Activated CD4-positive, alpha-beta T cell treated with anti-CD3 and anti-CD28 coated beads for 36 hours (primary cell): ENCODE results near the gene SYPL1. TPM values are rescaled to one million over a fixed set of nuclear protein-coding genes. Genes with fewer than 3 reads are reported as not detected.

ENCODE experiments used
- ATAC-seq: fragments of 200-7000 bp; cut with Tn5 transposase; one replicate; pipeline ENCODE4 v1.10.0; 2021; ENCODE audit warnings: mild to moderate bottlenecking, moderate library complexity
- CTCF ChIA-PET: fragments of 350-600 bp; sonication (Branson Sonifier 250); formaldehyde crosslinking; loops from one replicate; lab custom pipeline; 2021; ENCODE audit warnings: antibody characterized with exemption; lab: Charles Lee
- POLR2A ChIA-PET: fragments of 350-600 bp; sonication (Branson Sonifier 250); formaldehyde crosslinking; loops from one replicate; lab custom pipeline; 2021; ENCODE audit warnings: antibody characterized with exemption, inconsistent platforms; lab: Charles Lee
- DNase-seq: peaks from one replicate; pipeline ENCODE4 v3.0.0-alpha.2; 2020
- H3K27ac Mint-ChIP-seq: one replicate; pipeline ENCODE4 v1.8.0; 2021; ENCODE audit warnings: mixed read lengths
- H3K27me3 Mint-ChIP-seq: one replicate; pipeline ENCODE4 v1.8.0; 2021; ENCODE audit warnings: mixed read lengths
- H3K36me3 Mint-ChIP-seq: one replicate; pipeline ENCODE4 v1.8.0; 2021; ENCODE audit warnings: low read depth, mixed read lengths
- H3K4me1 Mint-ChIP-seq: one replicate; pipeline ENCODE4 v1.8.0; 2021; ENCODE audit warnings: mixed read lengths
- H3K4me3 Mint-ChIP-seq: one replicate; pipeline ENCODE4 v1.8.0; 2021; ENCODE audit warnings: mild to moderate bottlenecking, moderate library complexity, mixed read lengths
- H3K9me3 Mint-ChIP-seq: one replicate; pipeline ENCODE4 v1.8.0; 2021; ENCODE audit warnings: low read depth, mixed read lengths
- intact Hi-C, 2 experiments: fragments of 100-400 bp; cut with DNase I in 1 of 2; cut with micrococcal nuclease in 1 of 2; formaldehyde crosslinking; loops; one replicate each; pipeline versions ENCODE4 v1.14.2 to v1.15.1; 2022 to 2024; cut with DNase I, micrococcal nuclease
- total RNA-seq, 2 experiments: library from RNA; stranded (reverse); gene quantifications; one replicate each; pipeline ENCODE4 v1.2.3, GENCODE V29; 2021

SYPL1 gene
- total RNA-seq, 2 experiments from 2014 or later: 23.7 to 28.8 TPM

DNA sequence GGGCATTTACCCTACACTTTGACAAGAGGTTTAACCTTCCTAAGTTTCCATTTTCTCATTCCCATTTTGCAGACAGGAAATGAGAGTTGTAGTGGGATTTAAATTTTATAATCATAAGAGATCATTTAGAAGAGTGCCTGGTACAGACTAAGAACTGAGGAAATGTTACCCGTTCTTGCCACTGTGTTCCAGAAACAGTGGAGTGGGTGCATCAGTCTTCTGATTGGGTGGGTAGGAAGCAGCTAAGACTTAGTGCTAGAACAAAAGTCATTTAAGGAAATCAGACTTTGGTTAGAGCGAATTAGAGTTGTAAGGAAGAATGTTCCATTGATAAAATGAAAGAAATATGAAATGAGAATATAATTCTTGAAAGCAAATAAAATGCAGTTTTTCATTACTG, 8.4 kb upstream of the SYPL1 start:
- Mint-ChIP-seq H3K27me3 (peaks cover 2% of the 10 kb centered on the region), H3K4me1 (peaks cover 17% of the 10 kb centered on the region), H3K9me3 (no peaks in the 10 kb centered on the region), H3K4me3 (no peak overlapping the region), H3K27ac (peak overlapping the region; percentile 2), H3K36me3 (no peaks in the 10 kb centered on the region)
- intact Hi-C loops: no loop called here
- ChIA-PET CTCF (interaction anchor here (1.2 to 2.0 kb wide), 3 partner anchors 8 to 33 kb away, joined by 4 to 7 read pairs (median 6); partner anchors contain the start of gene SYPL1), POLR2A (no interaction called here)
- DNase-seq (no peak), ATAC-seq (no peak)

DNA sequence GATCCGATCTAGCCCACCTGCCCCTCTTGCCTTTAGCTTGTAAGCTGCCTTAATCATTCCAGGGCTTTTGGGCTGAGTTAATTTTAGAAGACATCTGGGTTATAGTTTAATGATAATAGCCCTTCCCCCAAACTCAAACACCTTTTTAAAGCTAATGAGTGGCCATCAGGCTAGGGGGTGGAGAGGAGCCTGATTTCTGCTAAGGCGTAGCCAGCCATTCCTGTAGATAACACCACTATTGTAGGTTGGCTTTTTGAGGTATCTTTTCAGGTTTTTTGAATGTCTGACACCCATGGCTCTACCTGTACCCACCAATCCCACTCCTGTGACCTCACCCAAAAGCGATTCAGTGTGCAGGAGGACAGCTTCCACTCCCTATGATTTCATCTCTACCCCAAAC, 7.6 kb upstream of the SYPL1 start:
- Mint-ChIP-seq H3K27ac (no peak overlapping the region), H3K9me3 (no peaks in the 10 kb centered on the region), H3K4me1 (peaks cover 22% of the 10 kb centered on the region), H3K4me3 (no peak overlapping the region), H3K27me3 (peaks cover 2% of the 10 kb centered on the region), H3K36me3 (no peaks in the 10 kb centered on the region)
- ChIA-PET POLR2A (no interaction called here), CTCF (interaction anchor here (0.6 kb wide), 1 partner anchor 677 kb away, joined by 3 read pairs; no protein-coding TSS in a partner anchor)
- ATAC-seq (no peak), DNase-seq (no peak)
- intact Hi-C loops: loop anchor here (10.0 kb wide), 3 partner anchors 165 to 1625 kb away; partner anchors contain the start of genes CBLL1 (in 1 of the 2) and NAMPT (in 1 of the 2)

- intact Hi-C loops: loop anchor here (10.0 kb wide), 3 partner anchors 167 to 1627 kb away; partner anchors contain the start of genes CBLL1 (in 1 of the 2) and NAMPT (in 1 of the 2)
- ATAC-seq (no peak), DNase-seq (no peak)
- no peak overlapping the region for H3K27ac Mint-ChIP-seq
- H3K36me3 Mint-ChIP-seq: no peaks in the 10 kb centered on the region
- H3K4me3 Mint-ChIP-seq: no peak overlapping the region
- H3K27me3 Mint-ChIP-seq: peaks cover 2% of the 10 kb centered on the region
- ChIA-PET CTCF (interaction anchor here (0.6 to 1.6 kb wide), 2 partner anchors 8 to 87 kb away, joined by 3 to 9 read pairs; no protein-coding TSS in a partner anchor), POLR2A (no interaction called here)
- H3K4me1 Mint-ChIP-seq: peaks cover 36% of the 10 kb centered on the region
- no peaks in the 10 kb centered on the region for H3K9me3 Mint-ChIP-seq
Measured at GRCh38 chr7:106117786-106118544, 5.9 kb upstream of the SYPL1 start.

DNA sequence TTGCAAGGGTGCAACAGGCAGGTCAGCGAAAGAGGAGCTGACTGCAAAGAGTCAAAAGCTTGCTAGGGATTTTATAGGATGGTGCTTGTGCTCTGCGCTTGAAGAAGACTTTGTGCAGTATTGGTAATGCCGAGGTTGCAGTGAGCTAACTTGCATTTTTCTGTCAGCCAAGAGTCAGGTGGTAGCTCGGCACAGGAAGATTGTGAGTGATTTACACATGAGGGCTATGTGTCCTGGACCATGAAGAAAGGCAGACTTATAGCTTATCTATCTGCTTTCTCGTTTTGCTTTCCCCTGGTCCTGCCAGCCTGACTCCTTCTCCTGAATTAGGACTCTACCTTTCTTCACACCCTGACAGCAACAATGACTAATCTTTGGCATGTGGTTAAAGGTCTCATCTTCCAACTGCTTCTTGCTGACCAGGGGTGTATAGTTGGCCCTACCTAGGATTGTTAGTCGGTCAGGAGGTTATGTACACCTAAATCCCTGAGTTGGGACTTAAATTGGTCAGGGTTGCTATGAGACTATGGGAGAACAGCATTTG, 4.1 kb upstream of the SYPL1 start:
- Mint-ChIP-seq H3K36me3 (no peaks in the 10 kb centered on the region), H3K27me3 (no peaks in the 10 kb centered on the region), H3K27ac (peak overlapping the region; percentile 29), H3K4me3 (no peak overlapping the region), H3K4me1 (peaks cover 37% of the 10 kb centered on the region), H3K9me3 (no peaks in the 10 kb centered on the region)
- POLR2A ChIA-PET: interaction anchor here (0.5 to 1.0 kb wide), 3 partner anchors 22 to 748 kb away, joined by 3 to 4 read pairs (median 3); no protein-coding TSS in a partner anchor
- intact Hi-C loops: loop anchor here (10.0 kb wide), 3 partner anchors 169 to 1629 kb away; partner anchors contain the start of genes CBLL1 (in 1 of the 2) and NAMPT (in 1 of the 2)
- DNase-seq (no peak), ATAC-seq (no peak)
- CTCF ChIA-PET: interaction anchor here (0.7 to 1.6 kb wide), 2 partner anchors 10 to 37 kb away, joined by 4 to 9 read pairs; no protein-coding TSS in a partner anchor

DNA sequence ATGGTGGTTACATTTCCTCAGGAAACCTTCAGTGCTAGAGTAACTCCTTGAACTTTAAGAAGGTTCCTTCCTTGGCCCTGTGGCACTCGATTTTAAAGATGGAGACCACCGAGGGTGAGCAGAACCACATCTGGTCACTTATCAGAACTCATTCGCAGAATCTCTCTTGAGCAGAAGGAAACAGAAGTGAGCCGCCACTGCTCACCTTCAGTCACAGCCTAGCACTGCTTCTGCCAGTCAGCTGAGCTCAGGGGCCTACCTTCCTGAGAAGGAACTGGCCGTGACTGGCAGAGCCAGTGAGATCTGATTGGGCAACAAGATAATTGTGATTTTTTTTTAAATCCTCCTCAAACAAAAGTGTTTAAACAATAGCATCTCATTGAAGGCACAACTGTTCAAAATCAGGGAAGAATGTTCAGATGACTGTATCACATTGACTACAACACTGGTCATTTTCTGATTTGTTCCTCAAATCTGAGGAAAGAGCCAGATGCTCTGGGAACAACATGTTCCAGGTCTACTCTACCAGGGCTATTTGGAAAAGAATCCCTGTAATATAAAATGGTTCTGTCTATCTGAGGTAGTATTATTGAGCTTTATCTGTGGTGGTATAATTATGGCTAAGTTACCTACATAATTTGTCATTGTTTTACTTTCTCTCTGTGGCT, 2.7 kb upstream of the SYPL1 start:
- intact Hi-C loops: loop anchor here (5.0 to 10.0 kb wide), 5 partner anchors 170 to 1630 kb away; partner anchors contain the start of genes CBLL1 (in 1 of the 2), HBP1 (in 1 of the 2) and NAMPT (in 1 of the 2)
- Mint-ChIP-seq H3K4me3 (peak overlapping the region; percentile 52), H3K36me3 (no peaks in the 10 kb centered on the region), H3K4me1 (peaks cover 48% of the 10 kb centered on the region), H3K27me3 (no peaks in the 10 kb centered on the region), H3K9me3 (no peaks in the 10 kb centered on the region), H3K27ac (peak overlapping the region; percentile 80)
- ATAC-seq (peak; percentile 36), DNase-seq (peak; percentile 63)
- ChIA-PET CTCF (interaction anchor here (0.6 to 2.6 kb wide), 4 partner anchors 11 to 543 kb away, joined by 3 to 14 read pairs (median 4); no protein-coding TSS in a partner anchor), POLR2A (interaction anchor here (0.6 to 0.7 kb wide), 2 partner anchors 546 to 591 kb away, joined by 3 to 4 read pairs; no protein-coding TSS in a partner anchor)

- POLR2A ChIA-PET: interaction anchor here (0.6 to 2.0 kb wide), 2 partner anchors 41 to 87 kb away, joined by 3 to 6 read pairs; no protein-coding TSS in a partner anchor
- CTCF ChIA-PET: interaction anchor here (0.7 to 2.6 kb wide), 6 partner anchors 8 to 147 kb away, joined by 3 to 14 read pairs (median 4); no protein-coding TSS in a partner anchor
- peaks cover 64% of the 10 kb centered on the region for H3K4me1 Mint-ChIP-seq
Measured at GRCh38 chr7:106112972-106113421, 885 bp upstream of the SYPL1 start.

GRCh38 chr7:106111655-106112117, 426 bp downstream of the SYPL1 start:
- ChIA-PET POLR2A (interaction anchor here (0.7 to 2.0 kb wide), 5 partner anchors 10 to 173 kb away, joined by 3 to 6 read pairs (median 4); partner anchors contain the start of gene NAMPT), CTCF (interaction anchor here (0.5 to 1.8 kb wide), 6 partner anchors 10 to 592 kb away, joined by 3 to 6 read pairs (median 4); no protein-coding TSS in a partner anchor)
- DNase-seq: peak; percentile 55
- H3K9me3 Mint-ChIP-seq: no peaks in the 10 kb centered on the region
- H3K4me1 Mint-ChIP-seq: peaks cover 63% of the 10 kb centered on the region
- H3K4me3 Mint-ChIP-seq: peak overlapping the region; percentile 79
- peak overlapping the region; percentile 89 for H3K27ac Mint-ChIP-seq
- H3K27me3 Mint-ChIP-seq: no peaks in the 10 kb centered on the region
- ATAC-seq: peak; percentile 23
- peaks cover 3% of the 10 kb centered on the region for H3K36me3 Mint-ChIP-seq
- intact Hi-C loops: loop anchor here (1.0 to 10.0 kb wide), 14 partner anchors 15 to 1633 kb away; partner anchors contain the start of genes CBLL1 (in 1 of the 2), HBP1 (in 1 of the 2), KMT2E (in 1 of the 2) and NAMPT (in 1 of the 2)

More at GRCh38 chr7:106112972-106113421, 885 bp upstream of the SYPL1 start:
- no peaks in the 10 kb centered on the region for H3K9me3 Mint-ChIP-seq
- H3K27me3 Mint-ChIP-seq: no peaks in the 10 kb centered on the region
- H3K27ac Mint-ChIP-seq: peak overlapping the region; percentile 89
- ATAC-seq (no peak), DNase-seq (no peak)
- peaks cover 3% of the 10 kb centered on the region for H3K36me3 Mint-ChIP-seq
- intact Hi-C loops: loop anchor here (1.0 to 10.0 kb wide), 14 partner anchors 14 to 1632 kb away; partner anchors contain the start of genes CBLL1 (in 1 of the 2), HBP1 (in 1 of the 2), KMT2E (in 1 of the 2) and NAMPT (in 1 of the 2)
- H3K4me3 Mint-ChIP-seq: peak overlapping the region; percentile 79

DNA sequence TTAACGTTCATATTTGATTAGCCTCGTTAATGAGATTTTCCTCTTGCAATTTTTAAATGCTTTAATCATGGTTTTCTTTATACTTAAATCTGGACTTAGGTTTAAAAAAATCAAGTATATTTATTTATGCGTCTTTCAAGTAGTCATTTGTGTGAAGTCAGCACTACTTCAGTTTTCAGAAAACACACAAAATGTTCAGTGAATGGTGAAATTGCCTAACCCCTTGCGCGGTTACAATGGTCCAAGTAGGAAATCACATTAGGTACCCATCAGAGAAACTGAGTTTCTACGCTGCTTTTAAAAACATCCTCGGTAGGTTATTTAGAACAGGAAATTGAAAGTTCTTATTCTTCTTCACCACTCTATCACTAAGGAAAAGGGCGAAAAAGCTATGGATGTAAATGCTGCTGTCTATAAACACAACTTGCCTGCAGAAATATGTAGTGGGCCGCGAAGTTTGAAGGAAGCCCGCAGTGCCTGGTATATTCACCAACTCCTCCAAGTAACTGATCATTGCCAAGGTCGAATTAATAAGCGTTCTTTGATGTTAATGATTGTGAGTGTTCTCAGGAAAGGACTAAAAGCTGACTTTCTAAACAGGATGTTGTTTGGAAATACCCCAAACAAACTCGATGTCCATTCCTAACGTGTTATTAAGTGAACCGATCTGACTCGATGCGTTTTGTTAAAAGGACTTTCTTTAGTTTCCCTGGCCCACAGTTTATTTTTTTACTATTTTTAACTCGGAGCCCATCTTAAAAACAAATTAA, 1.0 kb downstream of the SYPL1 start:
- Mint-ChIP-seq H3K9me3 (no peaks in the 10 kb centered on the region), H3K4me3 (peak overlapping the region; percentile 79), H3K4me1 (peaks cover 57% of the 10 kb centered on the region), H3K27me3 (no peaks in the 10 kb centered on the region), H3K36me3 (peaks cover 3% of the 10 kb centered on the region), H3K27ac (peak overlapping the region; percentile 87)
- no peak for ATAC-seq
- DNase-seq: no peak
- intact Hi-C loops: loop anchor here (1.0 to 10.0 kb wide), 6 partner anchors 40 to 1634 kb away; partner anchors contain the start of genes CBLL1 (in 1 of the 2), HBP1 (in 1 of the 2) and NAMPT (in 1 of the 2)
- ChIA-PET CTCF (interaction anchor here (0.5 to 1.8 kb wide), 6 partner anchors 10 to 592 kb away, joined by 3 to 6 read pairs (median 4); no protein-coding TSS in a partner anchor), POLR2A (interaction anchor here (1.2 to 2.0 kb wide), 2 partner anchors 40 to 174 kb away, joined by 4 to 6 read pairs; partner anchors contain the start of gene NAMPT)

- H3K27me3 Mint-ChIP-seq: no peaks in the 10 kb centered on the region
- DNase-seq: no peak
- ChIA-PET CTCF (interaction anchor here (0.7 to 1.2 kb wide), 2 partner anchors 10 to 53 kb away, joined by 3 to 5 read pairs; no protein-coding TSS in a partner anchor), POLR2A (no interaction called here)
- no peak for ATAC-seq
- H3K27ac Mint-ChIP-seq: no peak overlapping the region
- peak overlapping the region; percentile 16 for H3K4me3 Mint-ChIP-seq
- H3K4me1 Mint-ChIP-seq: peaks cover 60% of the 10 kb centered on the region
- H3K36me3 Mint-ChIP-seq: peaks cover 6% of the 10 kb centered on the region
- H3K9me3 Mint-ChIP-seq: no peaks in the 10 kb centered on the region
- intact Hi-C loops: loop anchor here (5.0 to 10.0 kb wide), 5 partner anchors 175 to 1635 kb away; partner anchors contain the start of genes CBLL1 (in 1 of the 2), HBP1 (in 1 of the 2) and NAMPT (in 1 of the 2)
Measured at GRCh38 chr7:106110238-106110560, 1.9 kb downstream of the SYPL1 start.
